ENCODE results near the gene ZNF574. TPM values are rescaled to one million over a fixed set of nuclear protein-coding genes. Genes with fewer than 3 reads are reported as not detected.

ZNF574 gene
- total RNA-seq, 4 donors from 2014 or later, result 11.6 to 22.9 (median 12.8) TPM

DNA sequence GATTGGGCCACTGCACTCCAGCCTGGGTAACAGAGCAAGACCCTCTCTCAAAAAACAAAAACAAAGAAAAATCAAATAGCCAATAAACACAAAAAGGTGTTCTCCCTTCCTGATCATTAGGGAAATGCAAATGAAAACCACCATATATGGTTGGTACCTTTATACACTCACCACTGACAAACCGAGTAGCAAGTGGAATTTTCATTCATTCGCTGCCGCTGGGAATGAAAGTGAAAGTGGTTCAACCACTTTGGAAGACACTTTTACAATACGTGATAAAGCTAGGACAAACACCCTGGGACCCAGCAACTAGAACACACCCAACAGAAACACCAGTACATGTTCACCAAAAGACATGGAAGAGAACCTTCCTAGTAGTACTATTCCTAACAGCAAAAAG, 27.0 kb upstream of the ZNF574 start:
- no peak for ATAC-seq (ENCODE audit: low FRiP score)
- TF ChIP-seq, protein P1, sequence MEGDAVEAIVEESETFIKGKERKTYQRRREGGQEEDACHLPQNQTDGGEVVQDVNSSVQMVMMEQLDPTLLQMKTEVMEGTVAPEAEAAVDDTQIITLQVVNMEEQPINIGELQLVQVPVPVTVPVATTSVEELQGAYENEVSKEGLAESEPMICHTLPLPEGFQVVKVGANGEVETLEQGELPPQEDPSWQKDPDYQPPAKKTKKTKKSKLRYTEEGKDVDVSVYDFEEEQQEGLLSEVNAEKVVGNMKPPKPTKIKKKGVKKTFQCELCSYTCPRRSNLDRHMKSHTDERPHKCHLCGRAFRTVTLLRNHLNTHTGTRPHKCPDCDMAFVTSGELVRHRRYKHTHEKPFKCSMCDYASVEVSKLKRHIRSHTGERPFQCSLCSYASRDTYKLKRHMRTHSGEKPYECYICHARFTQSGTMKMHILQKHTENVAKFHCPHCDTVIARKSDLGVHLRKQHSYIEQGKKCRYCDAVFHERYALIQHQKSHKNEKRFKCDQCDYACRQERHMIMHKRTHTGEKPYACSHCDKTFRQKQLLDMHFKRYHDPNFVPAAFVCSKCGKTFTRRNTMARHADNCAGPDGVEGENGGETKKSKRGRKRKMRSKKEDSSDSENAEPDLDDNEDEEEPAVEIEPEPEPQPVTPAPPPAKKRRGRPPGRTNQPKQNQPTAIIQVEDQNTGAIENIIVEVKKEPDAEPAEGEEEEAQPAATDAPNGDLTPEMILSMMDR (IDR thresholded peaks at IDR 0.05), result no peak
- DNase-seq (ENCODE audit: low spot score), result no peak

DNA sequence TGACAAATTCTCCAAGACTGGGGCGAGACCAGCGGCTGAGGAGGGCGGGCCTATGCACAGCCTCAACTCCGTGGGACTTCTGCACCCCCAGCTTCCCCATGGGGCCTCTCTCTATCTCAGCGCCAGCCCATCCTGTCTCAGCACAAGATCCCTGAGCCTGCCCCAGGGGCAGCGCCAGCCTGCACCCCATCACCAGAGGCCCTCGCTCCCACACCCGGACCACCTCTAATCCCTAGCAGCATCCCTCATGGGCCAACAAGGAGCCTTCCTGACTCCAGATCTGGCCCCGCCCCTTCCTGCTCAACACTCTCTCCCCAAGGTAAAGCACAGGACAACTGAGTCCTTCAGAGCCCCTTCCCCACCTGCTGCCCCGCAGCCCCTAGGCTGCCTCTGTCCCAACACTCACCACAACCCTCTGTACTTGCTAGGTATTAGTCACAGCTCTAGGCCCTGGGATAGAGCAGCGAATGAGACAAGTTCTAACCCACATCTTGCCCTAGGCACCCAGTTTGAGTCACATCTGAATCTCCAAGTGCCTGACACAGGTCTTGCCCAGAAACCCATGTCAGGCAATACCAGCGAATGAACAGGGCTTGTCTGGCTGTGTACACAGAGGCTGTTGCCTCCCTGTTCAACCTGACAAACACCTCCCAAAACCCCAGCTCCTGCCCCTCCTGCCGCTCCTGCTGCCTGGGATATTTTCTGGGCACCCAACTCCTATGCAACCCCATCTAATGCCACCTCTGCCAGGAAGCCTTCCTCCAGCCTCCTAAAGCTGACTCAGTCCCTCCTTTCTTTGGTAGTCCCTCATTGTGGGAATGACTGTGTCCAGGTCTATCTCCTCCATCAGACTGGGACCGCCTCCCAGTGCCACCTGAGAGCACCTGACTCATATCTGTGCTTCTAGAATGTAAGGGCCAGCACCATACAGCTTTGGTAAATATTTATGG, 24.5 kb upstream of the ZNF574 start:
- TF ChIP-seq, protein P1 (IDR thresholded peaks at IDR 0.05), result no peak
- no peak for DNase-seq (ENCODE audit: low spot score)
- ATAC-seq (ENCODE audit: low FRiP score), result no peak

DNA sequence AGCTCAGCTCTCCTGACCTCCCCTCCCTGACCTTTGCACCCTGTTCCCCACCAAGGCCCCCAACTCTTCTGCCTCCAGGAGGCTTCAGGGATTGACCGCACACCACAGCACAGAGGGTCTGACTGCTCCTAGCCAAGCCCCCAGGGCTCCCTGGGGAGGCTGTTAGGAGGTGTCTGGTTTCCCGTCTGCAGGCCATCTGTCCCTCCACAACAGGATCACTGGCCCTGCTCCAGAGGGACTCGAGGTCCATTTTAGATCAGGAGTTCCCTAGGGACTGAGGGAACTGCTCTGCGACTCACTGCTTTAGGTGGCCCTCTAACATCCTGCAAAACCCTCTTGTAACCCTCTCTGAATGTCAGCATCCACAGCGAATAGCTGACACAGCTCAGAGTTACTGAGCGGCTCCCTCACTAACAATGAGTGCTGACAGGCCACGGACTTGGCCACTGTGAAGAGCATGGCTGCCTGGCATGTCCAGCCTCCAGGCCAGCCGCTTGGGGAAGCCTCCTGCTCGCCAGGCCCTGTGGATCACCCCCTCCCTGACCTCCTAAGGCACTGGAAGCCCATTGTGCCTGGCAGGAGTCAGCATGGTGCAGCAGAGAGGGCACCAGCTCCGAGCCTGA, 23.6 kb upstream of the ZNF574 start:
- TF ChIP-seq, protein P1 (IDR thresholded peaks at IDR 0.05), result no peak
- DNase-seq (ENCODE audit: low spot score), result no peak
- no peak for ATAC-seq (ENCODE audit: low FRiP score)

DNA sequence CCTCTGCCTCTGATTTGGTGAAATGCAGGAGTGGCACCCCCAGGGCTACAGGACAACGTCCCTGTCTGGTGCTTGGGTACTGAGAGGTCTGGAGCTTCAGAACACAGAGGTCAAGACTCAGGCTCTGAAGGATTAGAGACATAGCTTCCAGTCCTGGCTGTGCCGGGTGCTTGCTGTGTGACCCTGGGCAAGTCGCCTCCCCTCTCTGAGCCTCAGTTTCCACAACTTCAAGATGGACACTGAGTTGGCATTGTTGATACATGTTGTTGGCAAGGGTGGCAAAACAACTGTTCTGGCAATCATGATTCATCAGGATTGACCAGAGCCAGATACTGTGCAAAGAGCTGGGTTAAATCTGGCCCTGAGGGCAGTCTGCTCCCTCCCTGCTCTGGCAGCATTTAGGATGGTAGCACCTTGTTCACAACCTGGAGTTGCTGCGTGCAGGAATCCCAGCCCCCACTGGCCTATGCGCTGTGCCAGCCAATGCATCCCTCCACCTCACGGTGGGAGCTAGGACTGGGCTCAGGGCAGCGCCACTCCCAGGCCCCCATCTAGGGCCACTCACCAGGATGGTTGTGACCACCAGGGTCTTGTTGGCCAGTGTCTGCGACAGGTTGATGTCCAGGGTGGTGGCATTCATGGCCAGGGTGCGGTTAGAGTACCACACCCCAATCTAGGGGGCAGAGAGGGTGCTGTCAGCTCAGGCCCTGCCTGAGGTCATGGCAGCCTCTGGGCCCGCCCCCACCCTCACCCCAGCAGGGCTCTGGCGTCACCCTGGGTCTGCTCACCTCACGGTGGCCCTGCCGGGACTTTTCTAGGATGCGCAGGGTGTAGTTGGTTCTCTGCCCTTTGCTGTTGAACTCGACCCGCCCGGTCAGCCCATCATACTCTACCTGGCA, 22.7 kb upstream of the ZNF574 start:
- TF ChIP-seq, protein P1 (IDR thresholded peaks at IDR 0.05), result no peak
- no peak for ATAC-seq (ENCODE audit: low FRiP score)
- no peak for DNase-seq (ENCODE audit: low spot score)

DNA sequence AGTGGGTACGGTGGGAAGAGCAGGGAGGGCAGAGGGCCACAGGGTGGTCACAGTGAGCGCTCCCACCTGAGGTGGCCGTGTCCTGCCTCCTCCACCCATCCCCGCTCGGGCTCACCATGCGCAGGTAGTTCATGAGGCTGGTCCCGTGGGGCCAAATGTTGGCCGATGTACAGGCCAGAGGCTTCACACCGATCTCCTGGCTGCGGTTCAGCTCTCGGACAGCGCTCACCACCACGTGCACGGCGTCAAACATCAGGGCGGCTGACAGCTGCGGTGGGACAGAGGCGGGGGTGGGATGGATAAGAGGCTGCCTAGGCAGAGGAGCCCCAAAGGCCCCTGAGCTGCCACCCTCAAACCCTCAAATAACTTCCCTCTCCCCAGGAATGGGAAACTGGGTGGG, 21.8 kb upstream of the ZNF574 start:
- no peak for ATAC-seq (ENCODE audit: low FRiP score)
- no peak for DNase-seq (ENCODE audit: low spot score)
- TF ChIP-seq, protein P1 (IDR thresholded peaks at IDR 0.05), result no peak

DNA sequence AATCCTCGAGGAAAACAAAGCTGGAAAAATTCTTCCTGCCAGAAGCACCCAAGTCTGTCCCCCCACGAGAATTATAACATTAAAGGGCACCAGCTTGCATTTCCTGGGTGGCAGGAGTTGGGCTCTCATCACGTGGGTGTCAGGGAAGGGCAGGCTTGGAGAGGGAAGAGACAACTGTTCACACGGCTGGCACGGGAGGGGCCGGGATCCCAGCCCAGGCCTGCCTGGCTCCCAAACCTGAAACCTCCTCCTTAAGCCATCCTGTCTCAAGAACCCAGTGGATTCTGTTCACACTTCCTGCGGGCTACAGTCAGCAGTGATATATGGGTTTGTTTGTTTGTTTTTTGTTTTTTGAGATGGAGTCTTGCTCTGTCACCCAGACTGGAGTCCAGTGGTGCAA, 18.1 kb upstream of the ZNF574 start:
- no peak for DNase-seq (ENCODE audit: low spot score)
- TF ChIP-seq, protein P1 (IDR thresholded peaks at IDR 0.05), result no peak
- no peak for ATAC-seq (ENCODE audit: low FRiP score)

All from omental fat pad (tissue), 4 donors.